Rectal smooth muscle tissue (tissue), 1 donor: ENCODE data around the gene MFRP.

Source experiments
- H3K27ac ChIP-seq: one replicate; pipeline ENCODE4 v1.7.0; 2013; ENCODE audit warnings: low read depth, low read length, inconsistent platforms
- H3K27me3 ChIP-seq: one replicate; pipeline ENCODE4 v1.7.0; 2013; ENCODE audit warnings: low read length; ENCODE audit not compliant: control insufficient read depth, insufficient read depth
- H3K36me3 ChIP-seq: one replicate; pipeline ENCODE4 v1.7.0; 2013; ENCODE audit warnings: low read length; ENCODE audit not compliant: control insufficient read depth, insufficient read depth
- H3K4me1 ChIP-seq: one replicate; pipeline ENCODE4 v1.7.0; 2013; ENCODE audit warnings: low read length; ENCODE audit not compliant: control insufficient read depth, insufficient read depth
- H3K4me3 ChIP-seq: one replicate; pipeline ENCODE4 v1.7.0; 2013; ENCODE audit warnings: low read length
- H3K9ac ChIP-seq: one replicate; pipeline ENCODE4 v1.7.0; 2013; ENCODE audit warnings: low read length

MFRP gene

GRCh38 chr11:119309953-119310681 lies 36.4 kb downstream of the MFRP start:
- Histone ChIP-seq H3K4me1 (peaks cover 5% of the 10 kb centered on the region), H3K36me3 (peaks cover 24% of the 10 kb centered on the region), H3K27me3 (no peaks in the 10 kb centered on the region), H3K4me3 (no peak overlapping the region), H3K27ac (no peak overlapping the region), H3K9ac (no peak overlapping the region)

GRCh38 chr11:119309411-119309810 lies 37.1 kb downstream of the MFRP start:
- Histone ChIP-seq H3K4me3 (no peak overlapping the region), H3K27ac (no peak overlapping the region), H3K4me1 (peaks cover 2% of the 10 kb centered on the region), H3K9ac (no peak overlapping the region), H3K27me3 (no peaks in the 10 kb centered on the region), H3K36me3 (peaks cover 21% of the 10 kb centered on the region)

GRCh38 chr11:119307974-119308373 lies 38.5 kb downstream of the MFRP start:
- Histone ChIP-seq H3K4me1 (peaks cover 2% of the 10 kb centered on the region), H3K27me3 (no peaks in the 10 kb centered on the region), H3K4me3 (no peak overlapping the region), H3K9ac (no peak overlapping the region), H3K27ac (no peak overlapping the region), H3K36me3 (peaks cover 21% of the 10 kb centered on the region)

GRCh38 chr11:119307219-119307618 lies 39.3 kb downstream of the MFRP start:
- Histone ChIP-seq H3K4me3 (no peak overlapping the region), H3K9ac (no peak overlapping the region), H3K27ac (peak overlapping the region; percentile 10), H3K36me3 (peaks cover 14% of the 10 kb centered on the region), H3K27me3 (no peaks in the 10 kb centered on the region), H3K4me1 (peaks cover 2% of the 10 kb centered on the region)

- no peak overlapping the region for H3K9ac ChIP-seq
- no peaks in the 10 kb centered on the region for H3K27me3 ChIP-seq
- H3K27ac ChIP-seq, result no peak overlapping the region
- H3K4me3 ChIP-seq, result no peak overlapping the region
- H3K4me1 ChIP-seq, result peaks cover 3% of the 10 kb centered on the region
- H3K36me3 ChIP-seq, result peaks cover 13% of the 10 kb centered on the region
Observed at GRCh38 chr11:119306373-119306890, 40.1 kb downstream of the MFRP start.

GRCh38 chr11:119305556-119306372 lies 40.7 kb downstream of the MFRP start:
- Histone ChIP-seq H3K4me3 (no peak overlapping the region), H3K36me3 (peaks cover 14% of the 10 kb centered on the region), H3K4me1 (peaks cover 3% of the 10 kb centered on the region), H3K27ac (no peak overlapping the region), H3K27me3 (no peaks in the 10 kb centered on the region), H3K9ac (no peak overlapping the region)

GRCh38 chr11:119303227-119303718 lies 43.2 kb downstream of the MFRP start:
- peaks cover 14% of the 10 kb centered on the region for H3K36me3 ChIP-seq

GRCh38 chr11:119300198-119300964 lies 46.1 kb downstream of the MFRP start:
- Histone ChIP-seq H3K36me3 (peaks cover 17% of the 10 kb centered on the region), H3K4me3 (no peak overlapping the region), H3K27ac (peak overlapping the region; percentile 53)

More at GRCh38 chr11:119303227-119303718, 43.2 kb downstream of the MFRP start:
- no peak overlapping the region for H3K27ac ChIP-seq
- H3K4me1 ChIP-seq, result peaks cover 19% of the 10 kb centered on the region
- H3K27me3 ChIP-seq, result no peaks in the 10 kb centered on the region
- H3K4me3 ChIP-seq, result no peak overlapping the region
- no peak overlapping the region for H3K9ac ChIP-seq

GRCh38 chr11:119299416-119299815 lies 47.1 kb downstream of the MFRP start:
- Histone ChIP-seq H3K27me3 (no peaks in the 10 kb centered on the region), H3K4me1 (peaks cover 20% of the 10 kb centered on the region), H3K9ac (no peak overlapping the region), H3K4me3 (no peak overlapping the region), H3K36me3 (peaks cover 17% of the 10 kb centered on the region), H3K27ac (no peak overlapping the region)

More at GRCh38 chr11:119300198-119300964, 46.1 kb downstream of the MFRP start:
- Histone ChIP-seq H3K27me3 (no peaks in the 10 kb centered on the region), H3K9ac (no peak overlapping the region), H3K4me1 (peaks cover 20% of the 10 kb centered on the region)

- Histone ChIP-seq H3K36me3 (peaks cover 15% of the 10 kb centered on the region), H3K9ac (no peak overlapping the region), H3K27me3 (no peaks in the 10 kb centered on the region), H3K27ac (peak overlapping the region; percentile 50), H3K4me3 (no peak overlapping the region), H3K4me1 (peaks cover 20% of the 10 kb centered on the region)
Observed at GRCh38 chr11:119298726-119299125, 47.8 kb downstream of the MFRP start.

- Histone ChIP-seq H3K9ac (no peak overlapping the region), H3K4me3 (no peak overlapping the region), H3K27ac (peak overlapping the region; percentile 50), H3K4me1 (peaks cover 20% of the 10 kb centered on the region), H3K27me3 (no peaks in the 10 kb centered on the region), H3K36me3 (peaks cover 15% of the 10 kb centered on the region)
Observed at GRCh38 chr11:119297938-119298337, 48.6 kb downstream of the MFRP start.

- H3K36me3 ChIP-seq, result peaks cover 7% of the 10 kb centered on the region
- no peak overlapping the region for H3K4me3 ChIP-seq
- no peaks in the 10 kb centered on the region for H3K27me3 ChIP-seq
- peaks cover 13% of the 10 kb centered on the region for H3K4me1 ChIP-seq
- no peak overlapping the region for H3K9ac ChIP-seq
- H3K27ac ChIP-seq, result no peak overlapping the region
Observed at GRCh38 chr11:119295178-119295577, 51.3 kb downstream of the MFRP start.
